Stimulated activated naive CD4-positive, alpha-beta T cell treated with Interleukin-2 at 50 U/mL for 16 hours (primary cell): ENCODE data around the gene ZDHHC18.

Source experiments
- DNase-seq: peaks from one replicate; lab custom pipeline; 2025; lab: John Stamatoyannopoulos, UW

ZDHHC18 gene

GRCh38 chr1:26900001-26900814 is 73.7 kb downstream of the ZDHHC18 start, which contains the start of gene GPATCH3:
GPATCH3 (minus strand) TSS chr1:26900467; CDS start chr1:26900442, 25 bp downstream.
- peak; percentile 83 for DNase-seq

GRCh38 chr1:26900815-26901511 is 74.5 kb downstream of the ZDHHC18 start:
- no peak for DNase-seq
